Skeletal muscle tissue (tissue), 4 donors: ENCODE measurements around the gene CLSTN3. TPM values are rescaled to one million over a fixed set of nuclear protein-coding genes. Genes with fewer than 3 reads are reported as not detected.
"Not testable (repeated sequence)": the region's sequence is repeated elsewhere in the genome, so short reads cannot be mapped to it uniquely, and the experiment has no call there.

Experiments used
- H3K27ac ChIP-seq: one replicate; pipeline ENCODE4 v1.7.0; 2013; ENCODE audit warnings: mild to moderate bottlenecking, low read depth, low read length, inconsistent platforms
- H3K27me3 ChIP-seq, 3 donors: one replicate each; pipeline ENCODE4 v1.7.0; 2013; ENCODE audit warnings: low read length in 3 of 3; ENCODE audit not compliant: control insufficient read depth in 3 of 3, insufficient read depth in 3 of 3
- H3K36me3 ChIP-seq, 3 donors: one replicate each; pipeline ENCODE4 v1.7.0; 2013; ENCODE audit warnings: low read length in 3 of 3; ENCODE audit not compliant: control insufficient read depth in 3 of 3, insufficient read depth in 3 of 3
- H3K4me1 ChIP-seq, 3 donors: one replicate each; pipeline ENCODE4 v1.7.0; 2013; ENCODE audit warnings: low read length in 3 of 3, mild to moderate bottlenecking in 3 of 3; ENCODE audit not compliant: control insufficient read depth in 3 of 3, insufficient read depth in 3 of 3
- H3K4me3 ChIP-seq, 3 donors: one replicate each; pipeline ENCODE4 v1.7.0; 2013; ENCODE audit warnings: low read length in 3 of 3
- H3K9ac ChIP-seq, 3 donors: one replicate each; pipeline ENCODE4 v1.7.0; 2013; ENCODE audit warnings: low read length in 3 of 3, mild to moderate bottlenecking in 3 of 3, moderate library complexity in 2 of 3, low read depth in 1 of 3
- H3K9me3 ChIP-seq, 3 donors: one replicate each; pipeline ENCODE4 v1.7.0; 2013; ENCODE audit warnings: low read length in 3 of 3; ENCODE audit not compliant: control insufficient read depth in 3 of 3
- total RNA-seq: library from RNA; depleted of rRNA; stranded (reverse); fragments of >200 nt; gene quantifications from one replicate; pipeline ENCODE4 v1.2.3, GENCODE V29; 2014
- donor health status: Osteomylitis.

Gene CLSTN3
- total RNA-seq, 1 donor from 2014 or later, result 15.1 TPM

- no peaks in the 10 kb centered on the region for H3K9me3 ChIP-seq
- no peak overlapping the region for H3K9ac ChIP-seq
- peaks cover 5 to 18% (median 14%) of the 10 kb centered on the region in 3 donors for H3K36me3 ChIP-seq
- no peak overlapping the region for H3K27ac ChIP-seq
- peaks cover 0 to 5% (median 2%) of the 10 kb centered on the region in 3 donors for H3K4me1 ChIP-seq
- H3K4me3 ChIP-seq, result no peak overlapping the region
- no peaks in the 10 kb centered on the region for H3K27me3 ChIP-seq
Measured at GRCh38 chr12:7102582-7102981, 27.6 kb upstream of the CLSTN3 start.

GRCh38 chr12:7103837-7104584 is 26.2 kb upstream of the CLSTN3 start:
- Histone ChIP-seq H3K9ac (no peak overlapping the region), H3K4me3 (no peak overlapping the region), H3K27ac (no peak overlapping the region), H3K9me3 (no peaks in the 10 kb centered on the region), H3K36me3 (peaks cover 5 to 16% (median 14%) of the 10 kb centered on the region in 3 donors), H3K27me3 (no peaks in the 10 kb centered on the region), H3K4me1 (peaks cover 3 to 13% (median 9%) of the 10 kb centered on the region in 3 donors)

- Histone ChIP-seq H3K9me3 (no peaks in the 10 kb centered on the region), H3K27me3 (no peaks in the 10 kb centered on the region), H3K27ac (no peak overlapping the region), H3K4me1 (peaks cover 10 to 18% (median 17%) of the 10 kb centered on the region in 3 donors), H3K36me3 (peaks cover 0 to 12% (median 9%) of the 10 kb centered on the region in 3 donors), H3K9ac (no peak overlapping the region), H3K4me3 (no peak overlapping the region)
Measured at GRCh38 chr12:7106082-7106481, 24.1 kb upstream of the CLSTN3 start.

- peaks cover 10 to 17% (median 15%) of the 10 kb centered on the region in 3 donors for H3K4me1 ChIP-seq
- H3K9ac ChIP-seq, H3K4me3 ChIP-seq, H3K27ac ChIP-seq, H3K27me3 ChIP-seq, H3K36me3 ChIP-seq, H3K9me3 ChIP-seq: not testable (repeated sequence)
Measured at GRCh38 chr12:7107181-7107580, 23.0 kb upstream of the CLSTN3 start.

GRCh38 chr12:7107636-7108002 is 22.6 kb upstream of the CLSTN3 start:
- H3K9ac ChIP-seq, result peak overlapping the region; percentile 77 to 87 (median 87)

GRCh38 chr12:7108003-7108795 is 22.0 kb upstream of the CLSTN3 start:
- H3K4me1 ChIP-seq, result peaks cover 13 to 21% (median 15%) of the 10 kb centered on the region in 3 donors

More at GRCh38 chr12:7107636-7108002, 22.6 kb upstream of the CLSTN3 start:
- H3K4me1 ChIP-seq, result peaks cover 10 to 18% (median 15%) of the 10 kb centered on the region in 3 donors
- H3K36me3 ChIP-seq, result peaks cover 0 to 9% (median 9%) of the 10 kb centered on the region in 3 donors
- peak overlapping the region; percentile 76 to 91 (median 82) for H3K4me3 ChIP-seq
- no peaks in the 10 kb centered on the region for H3K9me3 ChIP-seq
- no peaks in the 10 kb centered on the region for H3K27me3 ChIP-seq
- H3K27ac ChIP-seq, result peak overlapping the region; percentile 92

GRCh38 chr12:7108796-7109571 is 21.2 kb upstream of the CLSTN3 start, which contains the start of gene C1RL:
C1RL (minus strand) TSS chr12:7109214; CDS start chr12:7109180, 34 bp downstream.
- Histone ChIP-seq H3K4me1 (peaks cover 13 to 21% (median 15%) of the 10 kb centered on the region in 3 donors), H3K27ac (peak within 1 kb of the TSS; percentile 92), H3K27me3 (no peaks in the 10 kb centered on the region), H3K9ac (peak within 1 kb of the TSS; percentile 81 to 87 (median 87)), H3K9me3 (no peaks in the 10 kb centered on the region), H3K36me3 (peaks cover 0 to 7% (median under 1%) of the 10 kb centered on the region in 3 donors), H3K4me3 (peak within 1 kb of the TSS; percentile 76 to 91 (median 82))

More at GRCh38 chr12:7108003-7108795, 22.0 kb upstream of the CLSTN3 start:
- Histone ChIP-seq H3K4me3 (peak overlapping the region; percentile 76 to 91 (median 82)), H3K9ac (peak overlapping the region; percentile 77 to 87 (median 87)), H3K27me3 (no peaks in the 10 kb centered on the region), H3K9me3 (no peaks in the 10 kb centered on the region), H3K36me3 (peaks cover 0 to 9% (median 8%) of the 10 kb centered on the region in 3 donors), H3K27ac (peak overlapping the region; percentile 92)

GRCh38 chr12:7109572-7109920 is 20.6 kb upstream of the CLSTN3 start:
- peak overlapping the region; percentile 10 to 82 (median 81) for H3K9ac ChIP-seq
- peak overlapping the region; percentile 76 to 91 (median 82) for H3K4me3 ChIP-seq
- no peaks in the 10 kb centered on the region for H3K27me3 ChIP-seq
- no peaks in the 10 kb centered on the region for H3K9me3 ChIP-seq
- H3K36me3 ChIP-seq, result peaks cover 0 to 2% (median 0%) of the 10 kb centered on the region in 3 donors
- peaks cover 13 to 21% (median 15%) of the 10 kb centered on the region in 3 donors for H3K4me1 ChIP-seq
- H3K27ac ChIP-seq, result peak overlapping the region; percentile 92

- no peaks in the 10 kb centered on the region for H3K9me3 ChIP-seq
- H3K36me3 ChIP-seq, result peaks cover 0 to 4% (median 0%) of the 10 kb centered on the region in 3 donors
- H3K27ac ChIP-seq, result no peak overlapping the region
- no peaks in the 10 kb centered on the region for H3K27me3 ChIP-seq
- no peak overlapping the region for H3K9ac ChIP-seq
- peaks cover 13 to 21% (median 15%) of the 10 kb centered on the region in 3 donors for H3K4me1 ChIP-seq
- H3K4me3 ChIP-seq, result no peak overlapping the region
Measured at GRCh38 chr12:7110661-7111060, 19.5 kb upstream of the CLSTN3 start.
